CD4-positive, alpha-beta memory T cell (primary cell): ENCODE results near the gene GABARAPL2. TPM values are rescaled to one million over a fixed set of nuclear protein-coding genes. Genes with fewer than 3 reads are reported as not detected.
"Not testable (repeated sequence)": the region's sequence is repeated elsewhere in the genome, so short reads cannot be mapped to it uniquely, and the experiment has no call there.

ENCODE experiments used
- CTCF ChIA-PET: fragments of 350-600 bp; sonication (Branson Sonifier 250); formaldehyde crosslinking; loops from one replicate; lab custom pipeline; 2021; ENCODE audit warnings: inconsistent platforms; ENCODE audit not compliant: partially characterized antibody; lab: Charles Lee
- POLR2A ChIA-PET: fragments of 350-600 bp; sonication (Branson Sonifier 250); formaldehyde crosslinking; loops from one replicate; lab custom pipeline; 2021; ENCODE audit not compliant: partially characterized antibody; lab: Charles Lee
- DNase-seq, 5 donors: peaks; one replicate each; pipeline versions ENCODE4 v3.0.0 to v3.0.0-alpha.2; 2020 to 2022; ENCODE audit warnings: mixed read lengths in 1 of 5
- H3K27ac ChIP-seq: one replicate; pipeline ENCODE4 v1.7.0; 2013; ENCODE audit warnings: low read depth, low read length
- H3K27me3 ChIP-seq: 2 replicates; pipeline ENCODE4 v1.7.0; 2013; ENCODE audit warnings: mild to moderate bottlenecking, low read length, moderate library complexity; ENCODE audit not compliant: insufficient read depth
- H3K36me3 ChIP-seq: 2 replicates; pipeline ENCODE4 v1.7.0; 2013; ENCODE audit warnings: mild to moderate bottlenecking, low read length, moderate library complexity; ENCODE audit not compliant: insufficient read depth
- H3K4me1 ChIP-seq: 2 replicates; pipeline ENCODE4 v1.7.0; 2013; ENCODE audit warnings: mild to moderate bottlenecking, low read length, moderate library complexity; ENCODE audit not compliant: insufficient read depth
- H3K4me3 ChIP-seq, 2 donors: one replicate each; pipeline ENCODE4 v1.7.0; 2013; ENCODE audit warnings: low read length in 2 of 2, mild to moderate bottlenecking in 1 of 2
- H3K9me3 ChIP-seq, 2 donors: one replicate each; pipeline ENCODE4 v1.7.0; 2013; ENCODE audit warnings: low read length in 2 of 2, control low read depth in 1 of 2; ENCODE audit not compliant: control insufficient read depth in 1 of 2
- H3K27ac Mint-ChIP-seq, 7 donors: one replicate each; pipeline ENCODE4 v1.8.0; 2020 to 2021; ENCODE audit warnings: mixed read lengths in 7 of 7, mild to moderate bottlenecking in 6 of 7, inconsistent platforms in 3 of 7, moderate library complexity in 3 of 7
- H3K27me3 Mint-ChIP-seq, 2 donors: one replicate each; pipeline ENCODE4 v1.8.0; 2020 to 2021; ENCODE audit warnings: mixed read lengths in 2 of 2
- H3K36me3 Mint-ChIP-seq, 2 donors: one replicate each; pipeline ENCODE4 v1.8.0; 2020 to 2021; ENCODE audit warnings: mixed read lengths in 2 of 2, inconsistent platforms in 1 of 2, mild to moderate bottlenecking in 1 of 2
- H3K4me1 Mint-ChIP-seq, 4 donors: one replicate each; pipeline ENCODE4 v1.8.0; 2020 to 2021; ENCODE audit warnings: mixed read lengths in 4 of 4, mild to moderate bottlenecking in 1 of 4
- H3K4me3 Mint-ChIP-seq, 8 donors: one replicate each; pipeline ENCODE4 v1.8.0; 2020 to 2021; ENCODE audit warnings: mixed read lengths in 8 of 8, mild to moderate bottlenecking in 7 of 8, moderate library complexity in 6 of 8, inconsistent platforms in 3 of 8
- H3K9me3 Mint-ChIP-seq, 8 donors: one replicate each; pipeline ENCODE4 v1.8.0; 2020 to 2021; ENCODE audit warnings: mixed read lengths in 8 of 8, mild to moderate bottlenecking in 5 of 8, inconsistent platforms in 3 of 8, moderate library complexity in 1 of 8
- intact Hi-C: fragments of 100-400 bp; cut with micrococcal nuclease; formaldehyde crosslinking; loops from one replicate; pipeline ENCODE4 v1.15.1; 2023
- polyA plus RNA-seq, 2 donors: library from polyadenylated mRNA; unstranded; fragments of 300-500 nt; fragmentation: Illumina TruSeq; gene quantifications; one replicate each; pipeline ENCODE4 v1.2.3, GENCODE V29; 2021
- total RNA-seq, 2 experiments: library from RNA; stranded (reverse); gene quantifications; one replicate each; pipeline ENCODE4 v1.2.3, GENCODE V29; 2021

GABARAPL2 gene
- total and polyA plus RNA-seq, 4 experiments from 2014 or later, result 91.9 to 285 (median 189) TPM

- Mint-ChIP-seq H3K4me3 (no peak overlapping the region), H3K4me1 (peaks cover 0 to 5% (median 4%) of the 10 kb centered on the region in 4 donors), H3K36me3 (peaks cover 14 to 19% of the 10 kb centered on the region in 2 donors), H3K27ac (peak overlapping the region in 1 of 7 donors; percentile 70), H3K27me3 (no peaks in the 10 kb centered on the region), H3K9me3 (no peaks in the 10 kb centered on the region)
- Histone ChIP-seq H3K4me3 (no peak overlapping the region), H3K9me3 (no peaks in the 10 kb centered on the region), H3K27me3 (no peaks in the 10 kb centered on the region), H3K36me3 (peaks cover 3% of the 10 kb centered on the region), H3K4me1 (no peaks in the 10 kb centered on the region), H3K27ac (no peak overlapping the region)
- CTCF ChIA-PET, result no interaction called here
- POLR2A ChIA-PET, result no interaction called here
- intact Hi-C loops, result no loop called here
- DNase-seq, result no peak
Observed at GRCh38 chr16:75589306-75589705, 23.1 kb downstream of the GABARAPL2 start.

- Mint-ChIP-seq H3K27ac (no peak overlapping the region), H3K4me3 (no peak overlapping the region), H3K27me3 (no peaks in the 10 kb centered on the region), H3K4me1 (peaks cover 0 to 7% (median 4%) of the 10 kb centered on the region in 4 donors), H3K36me3 (peaks cover 19% of the 10 kb centered on the region in 2 donors), H3K9me3 (no peaks in the 10 kb centered on the region)
- Histone ChIP-seq H3K36me3 (peaks cover 3% of the 10 kb centered on the region), H3K4me3 (no peak overlapping the region), H3K27ac (no peak overlapping the region), H3K4me1 (peaks cover 3% of the 10 kb centered on the region), H3K27me3 (no peaks in the 10 kb centered on the region), H3K9me3 (no peaks in the 10 kb centered on the region)
- intact Hi-C loops, result no loop called here
- ChIA-PET POLR2A (no interaction called here), CTCF (interaction anchor here (0.5 to 1.1 kb wide), 2 partner anchors 10 to 125 kb away, joined by 3 to 5 read pairs; no protein-coding TSS in a partner anchor)
- no peak for DNase-seq
Observed at GRCh38 chr16:75590920-75591843, 25.0 kb downstream of the GABARAPL2 start.

GRCh38 chr16:75591927-75592326 lies 25.7 kb downstream of the GABARAPL2 start:
- H3K4me1 Mint-ChIP-seq, POLR2A ChIA-PET, H3K4me3 Mint-ChIP-seq, H3K9me3 ChIP-seq, H3K27me3 Mint-ChIP-seq, intact Hi-C loops, DNase-seq, H3K27ac Mint-ChIP-seq, H3K27ac ChIP-seq, H3K4me1 ChIP-seq, H3K27me3 ChIP-seq, H3K4me3 ChIP-seq, H3K9me3 Mint-ChIP-seq, H3K36me3 ChIP-seq: not testable (repeated sequence)
- H3K36me3 Mint-ChIP-seq, result peaks cover 22 to 23% of the 10 kb centered on the region in 2 donors
- CTCF ChIA-PET, result interaction anchor here (0.5 kb wide), 1 partner anchor 126 kb away, joined by 3 read pairs; no protein-coding TSS in a partner anchor

- H3K27me3 ChIP-seq, result no peaks in the 10 kb centered on the region
- CTCF ChIA-PET, result no interaction called here
- Mint-ChIP-seq H3K9me3 (peaks cover 0 to 1% (median 0%) of the 10 kb centered on the region in 8 donors), H3K36me3 (peaks cover 35 to 36% of the 10 kb centered on the region in 2 donors), H3K4me3 (no peak overlapping the region), H3K27ac (no peak overlapping the region), H3K27me3 (no peaks in the 10 kb centered on the region), H3K4me1 (peaks cover 0 to 7% (median 5%) of the 10 kb centered on the region in 4 donors)
- no peak overlapping the region for H3K27ac ChIP-seq
- peaks cover 9% of the 10 kb centered on the region for H3K36me3 ChIP-seq
- intact Hi-C loops, result no loop called here
- no peak for DNase-seq
- POLR2A ChIA-PET, result interaction anchor here (1.0 kb wide), 1 partner anchor 19 kb away, joined by 3 read pairs; no protein-coding TSS in a partner anchor
- H3K4me3 ChIP-seq, result no peak overlapping the region
- H3K9me3 ChIP-seq, result no peaks in the 10 kb centered on the region
- peaks cover 3% of the 10 kb centered on the region for H3K4me1 ChIP-seq
Observed at GRCh38 chr16:75593308-75593707, 27.1 kb downstream of the GABARAPL2 start.

- H3K36me3 ChIP-seq, result peaks cover 5% of the 10 kb centered on the region
- no peak overlapping the region for H3K4me3 Mint-ChIP-seq
- peaks cover 0 to 1% (median 0%) of the 10 kb centered on the region in 8 donors for H3K9me3 Mint-ChIP-seq
- no peak overlapping the region for H3K27ac ChIP-seq
- DNase-seq, result no peak
- H3K4me1 ChIP-seq, result peaks cover 3% of the 10 kb centered on the region
- POLR2A ChIA-PET, result interaction anchor here (1.0 to 1.9 kb wide), 2 partner anchors 20 to 55 kb away, joined by 3 to 5 read pairs; no protein-coding TSS in a partner anchor
- H3K27me3 ChIP-seq, result no peaks in the 10 kb centered on the region
- H3K36me3 Mint-ChIP-seq, result peaks cover 30 to 31% of the 10 kb centered on the region in 2 donors
- H3K4me3 ChIP-seq, result no peak overlapping the region
- H3K27me3 Mint-ChIP-seq, result no peaks in the 10 kb centered on the region
- peak overlapping the region in 3 of 7 donors; percentile 43 to 57 (median 47) for H3K27ac Mint-ChIP-seq
- CTCF ChIA-PET, result no interaction called here
- intact Hi-C loops, result no loop called here
- H3K9me3 ChIP-seq, result no peaks in the 10 kb centered on the region
- H3K4me1 Mint-ChIP-seq, result peaks cover 0 to 7% (median 5%) of the 10 kb centered on the region in 4 donors
Observed at GRCh38 chr16:75593825-75594820, 27.9 kb downstream of the GABARAPL2 start.

- Mint-ChIP-seq H3K4me3 (no peak overlapping the region), H3K4me1 (peaks cover 0 to 5% (median 3%) of the 10 kb centered on the region in 4 donors), H3K27me3 (no peaks in the 10 kb centered on the region), H3K27ac (peak overlapping the region in 2 of 7 donors; percentile 42 to 57), H3K9me3 (peaks cover 0 to 13% (median 6%) of the 10 kb centered on the region in 8 donors), H3K36me3 (peaks cover 64 to 68% of the 10 kb centered on the region in 2 donors)
- intact Hi-C loops, result no loop called here
- DNase-seq, result no peak
- H3K36me3 ChIP-seq, result peaks cover 39% of the 10 kb centered on the region
- CTCF ChIA-PET, result interaction anchor here (0.8 to 1.0 kb wide), 2 partner anchors 14 to 18 kb away, joined by 3 read pairs; no protein-coding TSS in a partner anchor
- peaks cover 2% of the 10 kb centered on the region for H3K4me1 ChIP-seq
- H3K27me3 ChIP-seq, result no peaks in the 10 kb centered on the region
- H3K9me3 ChIP-seq, result no peaks in the 10 kb centered on the region
- no peak overlapping the region for H3K27ac ChIP-seq
- POLR2A ChIA-PET, result no interaction called here
- no peak overlapping the region for H3K4me3 ChIP-seq
Observed at GRCh38 chr16:75599452-75600277, 33.5 kb downstream of the GABARAPL2 start.
